Stimulated activated CD8-positive, alpha-beta memory T cell treated with anti-CD3 and anti-CD28 coated beads, Interleukin-12 subunit alpha, Interleukin-12 subunit beta, amount 100 ng/mL, for 24 hours (primary cell): ENCODE data around the gene LIFR.
"Not testable (repeated sequence)": the region's sequence is repeated elsewhere in the genome, so short reads cannot be mapped to it uniquely, and the experiment has no call there.

Source experiments
- DNase-seq: peaks from one replicate; pipeline ENCODE4 v3.0.0-alpha.2; 2020; ENCODE audit errors: extremely low read depth

Gene LIFR

DNA sequence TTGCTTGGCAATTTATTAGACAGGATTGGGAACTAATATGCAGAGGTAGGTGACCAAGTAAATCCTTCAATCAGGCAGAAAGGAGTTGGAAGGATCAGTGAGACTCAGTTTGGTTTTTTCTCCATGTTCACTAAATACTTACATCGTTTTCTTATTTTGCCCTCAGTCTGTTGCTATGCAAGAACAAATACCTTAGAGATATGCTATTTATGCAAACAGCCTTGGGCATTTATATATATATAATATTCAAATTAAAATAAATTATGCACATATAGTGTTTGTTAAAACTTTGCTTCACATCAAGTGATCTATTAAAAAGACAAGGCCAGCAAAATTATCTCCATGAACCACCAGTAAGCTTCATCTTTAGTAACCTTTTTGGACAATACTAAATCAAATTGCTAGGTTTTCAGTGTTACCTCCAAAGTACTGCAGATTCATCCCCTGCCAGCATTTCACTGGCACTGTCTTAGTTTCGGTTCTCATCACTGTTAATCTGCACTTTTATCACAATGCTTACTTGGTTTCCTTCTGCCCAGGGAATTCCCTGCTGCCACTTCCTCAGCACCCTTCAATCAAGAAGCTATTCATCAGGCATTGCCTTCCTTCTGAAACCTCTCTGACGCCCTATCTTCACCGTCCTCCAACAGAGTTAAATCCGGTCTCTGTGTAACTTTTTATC lies 26.0 kb upstream of the LIFR start:
- DNase-seq: no peak

GRCh38 chr5:38581597-38581996 lies 25.2 kb upstream of the LIFR start:
- no peak for DNase-seq

DNA sequence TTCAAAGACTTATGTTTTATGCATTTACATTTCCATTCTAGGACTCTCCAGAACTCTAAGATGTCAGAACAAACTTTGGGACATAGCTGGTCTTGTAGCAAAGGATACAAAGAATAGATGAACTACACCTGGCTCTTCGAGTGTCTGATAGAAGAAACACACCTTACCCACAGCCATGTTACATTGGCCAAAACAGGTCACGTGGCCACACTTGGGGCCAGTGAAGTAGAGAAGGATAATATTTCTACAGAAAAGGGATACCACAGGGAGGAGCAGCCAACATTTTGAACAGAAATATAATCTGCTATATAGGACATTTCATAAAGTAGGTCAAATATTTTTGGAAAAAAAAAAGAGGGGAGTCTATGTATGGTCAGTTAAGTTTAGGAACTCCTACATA lies 22.7 kb upstream of the LIFR start:
- DNase-seq: no peak

GRCh38 chr5:38576961-38577684 lies 20.7 kb upstream of the LIFR start:
- no peak for DNase-seq

GRCh38 chr5:38576442-38576841 lies 20.0 kb upstream of the LIFR start:
- no peak for DNase-seq

- DNase-seq: no peak
Measured at GRCh38 chr5:38575476-38575875, 19.0 kb upstream of the LIFR start.

DNA sequence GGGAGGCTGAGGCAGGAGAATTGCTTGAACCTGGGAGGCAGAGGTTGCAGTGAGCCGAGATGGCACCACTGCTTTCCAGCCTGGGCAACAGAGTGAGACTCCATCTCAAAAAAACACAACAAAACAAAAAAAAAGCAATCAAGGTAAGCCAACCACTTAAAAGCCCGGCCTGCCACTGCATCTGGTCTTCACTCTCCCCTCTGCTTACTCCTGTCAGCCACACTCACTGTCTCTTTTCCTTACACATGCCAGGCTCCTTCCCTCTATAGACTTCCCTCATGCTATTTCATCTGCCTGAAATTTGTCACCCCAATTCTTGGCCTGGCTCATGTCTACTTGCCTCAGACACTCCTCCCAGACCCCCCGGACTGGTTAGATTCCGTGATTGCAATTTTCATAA lies 17.6 kb upstream of the LIFR start:
- no peak for DNase-seq

DNA sequence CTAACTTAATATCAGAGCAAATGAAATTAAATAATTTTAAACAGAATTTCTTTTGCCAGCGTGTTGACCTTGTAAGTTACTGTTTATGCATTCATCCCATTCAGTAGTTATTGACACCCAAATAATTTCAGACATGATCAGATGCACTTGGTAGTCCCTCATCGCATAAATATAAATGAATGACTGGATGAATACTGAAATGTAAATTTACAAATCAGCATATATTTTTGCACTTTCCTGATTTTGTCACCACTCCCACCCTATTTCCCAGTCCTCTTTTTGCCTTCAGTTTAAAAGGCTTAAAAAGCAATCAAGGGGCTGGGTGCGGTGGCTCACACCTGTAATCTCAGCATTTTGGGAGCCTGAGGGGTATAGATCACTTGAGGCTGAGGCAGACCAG lies 17.1 kb upstream of the LIFR start:
- DNase-seq: no peak

DNA sequence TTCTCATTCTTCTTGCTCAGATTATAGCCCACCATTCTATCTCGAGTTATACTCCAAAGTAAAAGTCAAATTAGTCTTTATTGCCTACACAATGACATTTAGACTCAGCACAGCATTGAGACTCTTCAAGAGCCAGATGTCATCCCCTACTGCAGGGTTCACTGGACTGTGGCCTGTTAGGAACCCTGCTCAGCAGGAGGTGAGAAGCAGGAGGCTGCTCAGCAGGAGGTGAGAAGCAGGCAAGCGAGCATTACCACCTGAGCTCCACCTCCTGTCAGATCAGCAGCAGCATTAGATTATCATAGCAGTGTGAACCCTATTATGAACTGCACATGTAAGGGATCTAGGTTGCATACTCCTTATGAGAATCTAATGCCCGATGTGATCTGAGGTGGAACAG lies 12.7 kb upstream of the LIFR start:
- DNase-seq: no peak

GRCh38 chr5:38567306-38567705 lies 10.9 kb upstream of the LIFR start:
- DNase-seq: not testable (repeated sequence)

GRCh38 chr5:38563624-38564023 lies 7.2 kb upstream of the LIFR start:
- DNase-seq: no peak

- DNase-seq: no peak
Measured at GRCh38 chr5:38562444-38563210, 6.2 kb upstream of the LIFR start.

DNA sequence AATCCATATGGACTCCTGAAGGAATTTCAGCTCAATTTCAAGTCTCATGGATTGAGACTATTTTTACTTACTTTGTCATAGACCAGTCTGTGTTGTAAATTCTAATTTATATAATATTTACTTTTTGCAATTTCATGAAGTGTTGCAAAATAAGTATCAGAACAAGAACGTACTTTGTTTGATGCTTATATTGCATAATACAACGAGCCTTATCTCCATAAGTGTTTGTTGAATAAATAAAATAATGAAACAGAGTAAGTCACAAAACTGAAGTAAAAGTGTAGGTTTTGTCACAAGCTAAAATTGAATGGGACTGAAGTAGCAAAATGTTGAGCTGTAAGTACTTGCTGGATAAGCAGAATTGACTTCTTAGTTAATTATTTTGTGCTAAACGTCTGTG lies 3.0 kb upstream of the LIFR start:
- DNase-seq: no peak

- DNase-seq: no peak
Measured at GRCh38 chr5:38557792-38558191, 1.3 kb upstream of the LIFR start.

DNA sequence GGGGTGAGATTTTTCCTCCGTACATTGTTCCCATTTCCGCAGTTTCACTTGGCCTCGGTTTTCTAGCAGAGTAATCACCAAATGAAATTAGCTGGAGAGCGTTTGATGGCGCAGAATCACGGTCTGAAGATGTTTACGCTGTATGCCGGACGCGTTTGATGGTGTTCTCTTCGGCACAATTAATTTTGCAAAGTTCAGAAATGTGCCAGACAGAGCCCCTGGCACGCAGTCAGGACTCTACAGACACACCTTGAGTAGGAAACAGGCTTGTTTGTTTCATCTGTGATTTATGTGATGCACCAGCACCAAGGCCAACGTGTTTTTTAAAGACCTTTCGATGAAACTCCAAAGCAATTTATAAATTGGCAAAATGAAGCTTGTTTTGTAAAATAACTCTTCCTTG lies 863 bp upstream of the LIFR start:
- no peak for DNase-seq

GRCh38 chr5:38556088-38556598 lies 303 bp downstream of the LIFR start:
- DNase-seq: no peak

GRCh38 chr5:38555354-38556087 lies 925 bp downstream of the LIFR start:
- no peak for DNase-seq

- no peak for DNase-seq
Measured at GRCh38 chr5:38554861-38555260, 1.6 kb downstream of the LIFR start.

DNA sequence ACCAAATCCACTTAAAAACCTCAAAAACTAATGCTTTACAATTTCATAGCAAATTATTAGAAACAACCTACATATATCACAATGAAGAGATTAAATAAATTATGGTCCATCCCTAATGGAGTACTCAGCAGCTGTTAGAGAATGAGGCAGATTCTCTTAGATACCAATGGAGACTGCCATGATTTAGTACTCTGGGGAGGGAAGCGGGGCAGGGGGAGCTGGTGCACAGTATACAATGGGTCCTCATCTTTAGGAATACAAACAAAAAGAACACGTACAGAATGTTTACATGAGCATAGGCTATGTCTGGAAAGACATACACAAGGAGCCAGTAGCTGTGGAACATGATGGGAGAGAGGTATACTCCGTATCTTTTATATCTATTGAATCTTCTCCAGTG lies 2.0 kb downstream of the LIFR start:
- DNase-seq: no peak

DNA sequence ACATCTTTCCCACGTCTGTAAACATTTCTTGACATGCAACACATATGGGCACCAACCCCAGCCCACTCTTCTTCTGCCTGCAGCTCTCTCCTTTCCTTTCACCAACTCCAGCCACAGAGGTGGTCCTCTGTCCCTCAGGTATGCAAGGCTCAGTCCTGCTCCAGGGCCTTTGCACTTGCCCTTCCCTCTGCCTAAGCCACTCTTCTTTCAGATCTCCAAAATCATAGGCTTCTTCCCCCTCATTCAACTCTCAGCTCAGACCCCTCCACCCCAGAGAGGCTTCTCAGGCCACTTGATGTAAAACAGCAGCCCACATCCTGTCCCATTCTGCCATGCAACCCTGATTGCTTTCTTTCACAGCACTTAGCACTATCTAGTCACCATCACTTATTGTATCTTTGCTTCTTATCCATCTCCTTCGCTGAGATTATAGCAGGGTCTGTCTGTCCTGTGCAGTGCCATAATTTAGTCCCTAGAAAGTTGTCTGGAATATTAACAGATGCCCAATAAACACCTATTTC lies 3.4 kb downstream of the LIFR start:
- no peak for DNase-seq
